Mesothelial cell of epicardium (in vitro differentiated cells): ENCODE data around the gene OXER1. TPM values are rescaled to one million over a fixed set of nuclear protein-coding genes. Genes with fewer than 3 reads are reported as not detected.

Experiments used
- DNase-seq, 2 experiments: peaks; one replicate each; pipeline ENCODE4 v3.0.0; 2021; ENCODE audit warnings: low spot score in 2 of 2; ENCODE audit not compliant: unreplicated experiment in 2 of 2
- H3K27ac Mint-ChIP-seq: 2 replicates; pipeline ENCODE4 v1.8.0; 2021; ENCODE audit warnings: mixed read lengths
- H3K27me3 Mint-ChIP-seq: 2 replicates; pipeline ENCODE4 v1.8.0; 2021; ENCODE audit warnings: low read depth, mixed read lengths
- H3K36me3 Mint-ChIP-seq: 2 replicates; pipeline ENCODE4 v1.8.0; 2021; ENCODE audit warnings: mixed read lengths
- H3K4me1 Mint-ChIP-seq: 2 replicates; pipeline ENCODE4 v1.8.0; 2021; ENCODE audit warnings: mixed read lengths
- H3K4me3 Mint-ChIP-seq: 2 replicates; pipeline ENCODE4 v1.8.0; 2021; ENCODE audit warnings: mild to moderate bottlenecking, moderate library complexity, mixed read lengths
- H3K9me3 Mint-ChIP-seq: 2 replicates; pipeline ENCODE4 v1.8.0; 2021; ENCODE audit warnings: mixed read lengths
- CTCF ChIP-seq: fragments of 200-600 bp; sonication (generic); IDR thresholded peaks from one replicate; pipeline ENCODE4 v1.5.0; 2021; ENCODE audit warnings: antibody characterized with exemption; ENCODE audit not compliant: unreplicated experiment
- total RNA-seq: library from RNA; stranded (reverse); gene quantifications from 3 replicates; pipeline ENCODE4 v1.2.1, GENCODE V29; 2021

The OXER1 gene
- total RNA-seq, 1 donor from 2014 or later: 7.5 TPM

- no peaks in the 10 kb centered on the region for H3K9me3 Mint-ChIP-seq
- no peak overlapping the region for H3K4me3 Mint-ChIP-seq
- peaks cover 3% of the 10 kb centered on the region for H3K36me3 Mint-ChIP-seq
- H3K4me1 Mint-ChIP-seq: peaks cover 26% of the 10 kb centered on the region
- no peak for TF ChIP-seq CTCF
- H3K27me3 Mint-ChIP-seq: no peaks in the 10 kb centered on the region
- no peak for DNase-seq
- H3K27ac Mint-ChIP-seq: no peak overlapping the region
These were observed 24.5 kb upstream of the OXER1 start for GRCh38 chr2:42788478-42788793.

- no peak for DNase-seq
- no peaks in the 10 kb centered on the region for H3K27me3 Mint-ChIP-seq
- no peak overlapping the region for H3K4me3 Mint-ChIP-seq
- peaks cover 23% of the 10 kb centered on the region for H3K4me1 Mint-ChIP-seq
- H3K27ac Mint-ChIP-seq: no peak overlapping the region
- TF ChIP-seq CTCF: no peak
- H3K36me3 Mint-ChIP-seq: peaks cover 6% of the 10 kb centered on the region
- no peaks in the 10 kb centered on the region for H3K9me3 Mint-ChIP-seq
These were observed 24.0 kb upstream of the OXER1 start for GRCh38 chr2:42787788-42788477.

GRCh38 chr2:42787424-42787787 lies 23.5 kb upstream of the OXER1 start:
- peaks cover 23% of the 10 kb centered on the region for H3K4me1 Mint-ChIP-seq
- no peak overlapping the region for H3K27ac Mint-ChIP-seq
- no peak for TF ChIP-seq CTCF
- DNase-seq: no peak
- no peaks in the 10 kb centered on the region for H3K27me3 Mint-ChIP-seq
- peaks cover 2% of the 10 kb centered on the region for H3K9me3 Mint-ChIP-seq
- no peak overlapping the region for H3K4me3 Mint-ChIP-seq
- H3K36me3 Mint-ChIP-seq: peaks cover 11% of the 10 kb centered on the region

DNA sequence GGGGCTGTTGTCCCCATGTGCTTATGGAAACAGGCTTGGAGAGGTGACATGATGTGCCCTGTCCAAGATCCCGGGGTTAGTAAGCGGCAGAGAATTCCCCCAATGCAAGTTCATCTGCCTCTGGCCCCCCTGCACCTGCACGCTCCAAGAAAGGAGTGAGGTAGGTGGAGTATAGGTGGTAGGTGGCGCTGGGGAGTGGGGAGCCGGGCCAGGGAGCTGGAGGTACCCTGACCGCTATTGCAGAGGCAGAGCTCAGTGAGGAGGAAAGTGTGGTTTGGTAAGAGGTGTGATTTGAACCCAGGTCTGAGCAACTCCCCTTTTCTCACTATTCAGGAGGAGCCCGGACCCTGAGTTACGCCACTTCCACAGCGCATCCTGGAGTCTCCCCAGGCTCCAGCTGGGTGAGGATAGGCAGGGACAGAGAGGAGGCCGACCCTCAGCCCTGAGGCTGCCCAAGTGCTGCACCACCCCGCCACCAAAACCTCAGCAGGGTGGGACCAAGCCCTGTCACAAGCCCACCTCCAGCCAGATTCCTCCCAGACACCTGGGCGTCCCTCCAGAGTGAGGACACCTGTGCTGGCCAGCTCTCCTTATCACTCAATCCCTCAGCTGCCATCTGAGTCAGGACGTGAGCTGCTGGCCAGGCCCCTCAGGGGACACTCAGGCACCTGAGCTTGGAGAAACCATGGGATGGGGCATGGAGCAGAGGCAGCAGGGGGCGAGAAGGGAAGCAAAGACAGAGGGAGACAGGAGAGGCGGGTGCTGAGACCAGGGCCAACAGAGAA lies 22.8 kb upstream of the OXER1 start:
- Mint-ChIP-seq H3K36me3 (peaks cover 18% of the 10 kb centered on the region), H3K4me1 (peaks cover 19% of the 10 kb centered on the region), H3K27ac (no peak overlapping the region), H3K27me3 (no peaks in the 10 kb centered on the region), H3K4me3 (no peak overlapping the region), H3K9me3 (peaks cover 6% of the 10 kb centered on the region)
- no peak for DNase-seq
- TF ChIP-seq CTCF: no peak

GRCh38 chr2:42784204-42784880 lies 20.4 kb upstream of the OXER1 start:
- Mint-ChIP-seq H3K36me3 (peaks cover 27% of the 10 kb centered on the region), H3K9me3 (peaks cover 10% of the 10 kb centered on the region), H3K27ac (no peak overlapping the region), H3K4me1 (peaks cover 4% of the 10 kb centered on the region), H3K4me3 (no peak overlapping the region), H3K27me3 (no peaks in the 10 kb centered on the region)
- TF ChIP-seq CTCF: no peak
- no peak for DNase-seq
